Peyer's patch (tissue), 4 donors: ENCODE measurements around the gene CRTC1.

Experiments used
- POLR2A ChIP-seq, 2 donors: fragments of 450-650 bp; IDR thresholded peaks; one replicate each; pipeline ENCODE4 v1.5.1; 2017; ENCODE audit warnings: antibody characterized with exemption in 2 of 2, mild to moderate bottlenecking in 2 of 2, moderate library complexity in 2 of 2
- TF ChIP-seq, protein P1 (sequence below), 6 experiments: fragments of 450-650 bp in 4 of 6; fragments of 200-600 bp in 2 of 6; sonication (generic) in 1 of 6; IDR thresholded peaks; one replicate each; pipeline ENCODE4 v1.5.1; 2017 to 2019; ENCODE audit warnings: antibody characterized with exemption in 6 of 6, mild to moderate bottlenecking in 3 of 6, moderate library complexity in 1 of 6

DNA sequence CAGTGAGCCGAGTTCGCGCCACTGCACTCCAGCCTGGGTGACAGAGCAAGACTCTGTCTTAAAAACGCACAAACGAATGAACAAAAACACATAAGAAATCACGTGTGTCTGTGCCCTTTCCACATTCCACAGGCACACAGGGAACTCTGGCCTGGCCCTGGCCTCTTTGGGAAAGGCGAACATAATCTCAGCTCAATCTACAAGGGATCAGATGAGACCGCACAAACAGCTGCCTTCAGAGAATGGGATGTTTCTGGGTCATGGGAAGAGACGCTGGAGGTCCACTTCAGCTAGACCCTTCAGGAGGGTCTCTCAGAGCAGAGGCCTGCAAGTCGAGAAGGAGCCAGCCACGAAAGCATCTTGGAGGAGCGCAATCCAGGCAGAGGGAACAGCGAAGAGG lies 6.3 kb upstream of the CRTC1 start:
- TF ChIP-seq, protein P1, sequence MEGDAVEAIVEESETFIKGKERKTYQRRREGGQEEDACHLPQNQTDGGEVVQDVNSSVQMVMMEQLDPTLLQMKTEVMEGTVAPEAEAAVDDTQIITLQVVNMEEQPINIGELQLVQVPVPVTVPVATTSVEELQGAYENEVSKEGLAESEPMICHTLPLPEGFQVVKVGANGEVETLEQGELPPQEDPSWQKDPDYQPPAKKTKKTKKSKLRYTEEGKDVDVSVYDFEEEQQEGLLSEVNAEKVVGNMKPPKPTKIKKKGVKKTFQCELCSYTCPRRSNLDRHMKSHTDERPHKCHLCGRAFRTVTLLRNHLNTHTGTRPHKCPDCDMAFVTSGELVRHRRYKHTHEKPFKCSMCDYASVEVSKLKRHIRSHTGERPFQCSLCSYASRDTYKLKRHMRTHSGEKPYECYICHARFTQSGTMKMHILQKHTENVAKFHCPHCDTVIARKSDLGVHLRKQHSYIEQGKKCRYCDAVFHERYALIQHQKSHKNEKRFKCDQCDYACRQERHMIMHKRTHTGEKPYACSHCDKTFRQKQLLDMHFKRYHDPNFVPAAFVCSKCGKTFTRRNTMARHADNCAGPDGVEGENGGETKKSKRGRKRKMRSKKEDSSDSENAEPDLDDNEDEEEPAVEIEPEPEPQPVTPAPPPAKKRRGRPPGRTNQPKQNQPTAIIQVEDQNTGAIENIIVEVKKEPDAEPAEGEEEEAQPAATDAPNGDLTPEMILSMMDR (IDR thresholded peaks at IDR 0.05), result no peak
- TF ChIP-seq POLR2A (IDR thresholded peaks at IDR 0.05), result no peak
